Stimulated activated CD4-positive, alpha-beta T cell treated with anti-CD3 and anti-CD28 coated beads, Interleukin-4, amount 100 ng/mL, for 1 hour (primary cell): ENCODE results near the gene NRGN.

ENCODE experiments used
- DNase-seq: peaks from one replicate; pipeline ENCODE4 v3.0.0-alpha.2; 2020

NRGN gene

GRCh38 chr11:124742555-124742954 is 2.8 kb downstream of the NRGN start:
- no peak for DNase-seq

- DNase-seq: no peak
These were observed 3.3 kb downstream of the NRGN start for GRCh38 chr11:124743050-124743449.

GRCh38 chr11:124745270-124745834 is 5.6 kb downstream of the NRGN start:
- no peak for DNase-seq

GRCh38 chr11:124745835-124746620 is 6.3 kb downstream of the NRGN start:
- peak; percentile 45 for DNase-seq

GRCh38 chr11:124746621-124747243 is 7.0 kb downstream of the NRGN start:
- peak; percentile 76 for DNase-seq

GRCh38 chr11:124747406-124748099 is 7.8 kb downstream of the NRGN start:
- no peak for DNase-seq

GRCh38 chr11:124748100-124748418 is 8.3 kb downstream of the NRGN start:
- DNase-seq: no peak

GRCh38 chr11:124748481-124749343 is 9.0 kb downstream of the NRGN start:
- no peak for DNase-seq

GRCh38 chr11:124749912-124750311 is 10.2 kb downstream of the NRGN start:
- no peak for DNase-seq

- DNase-seq: no peak
These were observed 11.6 kb downstream of the NRGN start for GRCh38 chr11:124751391-124751740.

- no peak for DNase-seq
These were observed 12.2 kb downstream of the NRGN start, which contains the start of gene VSIG2 for GRCh38 chr11:124751741-124752470. Gene VSIG2, minus strand, starts transcription at chr11:124752255. Its CDS starts 118 bp downstream, at chr11:124752137.

- DNase-seq: no peak
These were observed 12.8 kb downstream of the NRGN start for GRCh38 chr11:124752471-124753102.

- no peak for DNase-seq
These were observed 13.5 kb downstream of the NRGN start for GRCh38 chr11:124753205-124753604.

GRCh38 chr11:124753624-124754023 is 13.9 kb downstream of the NRGN start:
- DNase-seq: no peak

- no peak for DNase-seq
These were observed 14.6 kb downstream of the NRGN start for GRCh38 chr11:124754309-124754708.

- DNase-seq: no peak
These were observed 15.0 kb downstream of the NRGN start for GRCh38 chr11:124754710-124755109.

GRCh38 chr11:124756033-124756752 is 16.5 kb downstream of the NRGN start:
- DNase-seq: no peak

GRCh38 chr11:124756753-124757227 is 17.0 kb downstream of the NRGN start:
- no peak for DNase-seq

GRCh38 chr11:124757320-124757719 is 17.6 kb downstream of the NRGN start:
- DNase-seq: no peak
